Glutamatergic neuron (in vitro differentiated cells): ENCODE results near the gene CTNNBIP1. TPM values are rescaled to one million over a fixed set of nuclear protein-coding genes. Genes with fewer than 3 reads are reported as not detected.
A peak's percentile ranks its signal among the peaks of the same experiment; 100 is the strongest.
"Not testable (repeated sequence)": the region's sequence is repeated elsewhere in the genome, so short reads cannot be mapped to it uniquely, and the experiment has no call there.

ENCODE experiments used
- DNase-seq: peaks from one replicate; pipeline ENCODE4 v3.0.0; 2022
- H3K27ac Mint-ChIP-seq: one replicate; pipeline ENCODE4 v1.8.0; 2020; ENCODE audit warnings: mild to moderate bottlenecking, mixed read lengths, inconsistent platforms; ENCODE audit not compliant: unreplicated experiment
- H3K27me3 Mint-ChIP-seq: one replicate; pipeline ENCODE4 v1.8.0; 2020; ENCODE audit warnings: mild to moderate bottlenecking, moderate library complexity, mixed read lengths, inconsistent platforms; ENCODE audit not compliant: unreplicated experiment
- H3K36me3 Mint-ChIP-seq: one replicate; pipeline ENCODE4 v1.8.0; 2020; ENCODE audit warnings: mild to moderate bottlenecking, mixed read lengths, inconsistent platforms; ENCODE audit not compliant: unreplicated experiment
- H3K4me1 Mint-ChIP-seq: one replicate; pipeline ENCODE4 v1.8.0; 2020; ENCODE audit warnings: mild to moderate bottlenecking, low read depth, mixed read lengths, inconsistent platforms; ENCODE audit not compliant: unreplicated experiment
- H3K4me3 Mint-ChIP-seq: one replicate; pipeline ENCODE4 v1.8.0; 2020; ENCODE audit warnings: mild to moderate bottlenecking, mixed read lengths, inconsistent platforms; ENCODE audit not compliant: unreplicated experiment
- H3K9me3 Mint-ChIP-seq: one replicate; pipeline ENCODE4 v1.8.0; 2020; ENCODE audit warnings: mild to moderate bottlenecking, moderate library complexity, mixed read lengths, inconsistent platforms; ENCODE audit not compliant: unreplicated experiment
- total RNA-seq: library from RNA; stranded (reverse); fragmentation: NEBNext Ultra II Directional; extraction: Animal tissue kit (Norgen Biotek cat#: 25700); gene quantifications from one replicate; pipeline ENCODE4 v1.2.1, GENCODE V29; 2021; ENCODE audit not compliant: unreplicated experiment
- TF ChIP-seq, protein P1 (sequence below): fragments of 200-600 bp; sonication (generic); IDR thresholded peaks from one replicate; pipeline ENCODE4 v1.5.0; 2021; ENCODE audit not compliant: partially characterized antibody, unreplicated experiment

Gene CTNNBIP1
- total RNA-seq, 1 donor from 2014 or later = 50.7 TPM

DNA sequence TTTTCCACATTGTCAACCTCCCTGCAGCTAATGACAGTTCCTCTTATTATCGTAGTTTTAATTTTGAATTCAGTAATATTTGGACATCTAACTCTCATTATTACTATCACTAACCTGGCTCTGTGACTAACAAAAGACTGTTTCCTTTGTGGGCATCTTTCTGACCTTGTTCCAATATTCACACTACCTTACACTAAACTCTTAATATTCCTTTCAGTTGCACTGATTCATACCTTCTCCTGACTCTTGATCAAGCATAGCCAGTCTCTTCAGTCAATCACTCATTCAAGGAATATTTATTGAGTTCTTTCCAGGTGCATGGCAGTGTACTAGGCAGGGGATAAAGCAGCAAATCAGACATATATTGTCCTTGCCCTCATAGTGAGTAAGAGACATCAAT lies 7.8 kb upstream of the CTNNBIP1 start:
- no peaks in the 10 kb centered on the region for H3K36me3 Mint-ChIP-seq
- H3K27ac Mint-ChIP-seq = no peak overlapping the region
- peaks cover 2% of the 10 kb centered on the region for H3K4me1 Mint-ChIP-seq
- TF ChIP-seq, protein P1, sequence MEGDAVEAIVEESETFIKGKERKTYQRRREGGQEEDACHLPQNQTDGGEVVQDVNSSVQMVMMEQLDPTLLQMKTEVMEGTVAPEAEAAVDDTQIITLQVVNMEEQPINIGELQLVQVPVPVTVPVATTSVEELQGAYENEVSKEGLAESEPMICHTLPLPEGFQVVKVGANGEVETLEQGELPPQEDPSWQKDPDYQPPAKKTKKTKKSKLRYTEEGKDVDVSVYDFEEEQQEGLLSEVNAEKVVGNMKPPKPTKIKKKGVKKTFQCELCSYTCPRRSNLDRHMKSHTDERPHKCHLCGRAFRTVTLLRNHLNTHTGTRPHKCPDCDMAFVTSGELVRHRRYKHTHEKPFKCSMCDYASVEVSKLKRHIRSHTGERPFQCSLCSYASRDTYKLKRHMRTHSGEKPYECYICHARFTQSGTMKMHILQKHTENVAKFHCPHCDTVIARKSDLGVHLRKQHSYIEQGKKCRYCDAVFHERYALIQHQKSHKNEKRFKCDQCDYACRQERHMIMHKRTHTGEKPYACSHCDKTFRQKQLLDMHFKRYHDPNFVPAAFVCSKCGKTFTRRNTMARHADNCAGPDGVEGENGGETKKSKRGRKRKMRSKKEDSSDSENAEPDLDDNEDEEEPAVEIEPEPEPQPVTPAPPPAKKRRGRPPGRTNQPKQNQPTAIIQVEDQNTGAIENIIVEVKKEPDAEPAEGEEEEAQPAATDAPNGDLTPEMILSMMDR = no peak
- no peak for DNase-seq
- H3K27me3 Mint-ChIP-seq = no peaks in the 10 kb centered on the region
- H3K9me3 Mint-ChIP-seq = peaks cover 7% of the 10 kb centered on the region
- H3K4me3 Mint-ChIP-seq = no peak overlapping the region

DNA sequence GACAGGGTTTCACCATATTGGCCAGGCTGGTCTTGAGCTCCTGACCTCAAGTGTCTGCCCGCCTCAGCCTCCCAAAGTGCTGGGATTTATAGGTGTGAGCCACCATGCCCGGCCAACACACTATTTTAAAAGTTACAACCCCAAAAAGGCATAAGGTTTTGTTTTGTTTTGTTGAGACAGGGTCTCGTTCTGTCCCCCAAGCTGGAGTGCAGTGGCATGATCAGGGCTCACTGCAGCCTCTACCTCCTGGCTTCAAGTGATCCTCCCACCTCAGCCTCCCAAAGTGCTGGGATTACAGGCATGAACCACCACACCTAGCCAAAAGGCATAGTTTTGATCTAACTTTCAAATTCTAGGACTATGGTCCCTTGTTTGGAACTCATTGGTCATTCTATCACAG lies 7.4 kb upstream of the CTNNBIP1 start:
- H3K27ac Mint-ChIP-seq, H3K36me3 Mint-ChIP-seq, DNase-seq, H3K9me3 Mint-ChIP-seq, H3K4me1 Mint-ChIP-seq, H3K4me3 Mint-ChIP-seq, H3K27me3 Mint-ChIP-seq: not testable (repeated sequence)

DNA sequence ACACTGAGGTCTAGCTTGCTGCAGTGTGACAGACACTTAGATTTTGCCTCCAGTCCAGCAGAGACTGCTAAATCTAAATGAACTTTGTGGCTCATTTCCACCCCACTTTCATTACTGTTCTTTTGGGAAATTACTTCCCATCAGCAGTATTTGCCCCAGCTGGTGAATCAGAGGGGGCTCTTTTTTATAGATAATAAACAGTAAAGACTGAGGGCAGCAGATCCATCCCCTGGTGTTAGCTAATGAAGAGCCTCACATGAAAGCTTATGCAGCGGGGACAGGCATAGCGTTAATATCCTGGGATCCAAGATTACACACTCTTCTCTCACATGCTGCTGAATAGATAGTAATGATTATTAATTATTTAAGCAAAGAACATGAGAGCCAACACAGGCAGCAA lies 6.4 kb upstream of the CTNNBIP1 start:
- no peak overlapping the region for H3K27ac Mint-ChIP-seq
- no peaks in the 10 kb centered on the region for H3K36me3 Mint-ChIP-seq
- no peak overlapping the region for H3K4me3 Mint-ChIP-seq
- TF ChIP-seq, protein P1 = no peak
- H3K4me1 Mint-ChIP-seq = no peaks in the 10 kb centered on the region
- H3K9me3 Mint-ChIP-seq = peaks cover 9% of the 10 kb centered on the region
- DNase-seq = no peak
- H3K27me3 Mint-ChIP-seq = peaks cover 3% of the 10 kb centered on the region

- peaks cover 5% of the 10 kb centered on the region for H3K4me1 Mint-ChIP-seq
- H3K9me3 Mint-ChIP-seq = peaks cover 11% of the 10 kb centered on the region
- H3K27ac Mint-ChIP-seq = no peak overlapping the region
- H3K4me3 Mint-ChIP-seq = no peak overlapping the region
- TF ChIP-seq, protein P1 = no peak
- DNase-seq = no peak
- H3K36me3 Mint-ChIP-seq = no peaks in the 10 kb centered on the region
- peaks cover 3% of the 10 kb centered on the region for H3K27me3 Mint-ChIP-seq
Observed at GRCh38 chr1:9914610-9914937, 4.5 kb upstream of the CTNNBIP1 start.

DNA sequence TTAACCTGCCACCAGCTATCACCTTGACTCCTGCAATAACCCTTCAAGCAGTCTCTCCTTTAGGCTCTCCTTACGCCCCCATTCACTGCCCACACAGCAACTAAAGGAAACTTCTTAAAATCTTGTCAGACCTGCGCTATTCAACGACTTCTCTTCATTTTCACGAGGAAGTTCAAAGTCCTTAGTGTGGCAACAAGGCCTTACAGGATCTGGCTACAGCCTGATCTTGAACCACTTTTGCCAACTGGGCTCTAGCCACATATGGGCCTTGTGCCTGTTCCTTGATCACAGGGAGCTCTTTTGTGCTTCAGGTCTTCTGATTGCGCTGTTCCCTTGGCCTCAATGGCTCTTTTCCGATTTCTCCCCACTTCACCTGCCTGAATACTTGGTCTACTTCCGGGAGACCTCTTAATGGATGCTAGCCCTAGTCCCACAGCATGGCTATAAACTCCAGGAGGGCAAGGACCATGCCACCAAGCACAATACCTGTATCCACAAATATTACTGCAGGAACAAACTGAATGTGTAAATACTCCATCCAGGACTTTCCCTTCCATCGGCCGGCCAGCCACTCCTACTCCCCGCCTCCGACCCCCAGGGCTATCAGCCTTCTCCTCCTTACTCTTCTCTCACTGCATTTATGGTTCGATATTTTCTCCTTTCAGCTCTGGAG lies 2.3 kb upstream of the CTNNBIP1 start:
- TF ChIP-seq, protein P1 = no peak
- peaks cover 12% of the 10 kb centered on the region for H3K4me1 Mint-ChIP-seq

More for the DNA sequence above, 2.3 kb upstream of the CTNNBIP1 start:
- Mint-ChIP-seq H3K9me3 (peaks cover 8% of the 10 kb centered on the region), H3K36me3 (no peaks in the 10 kb centered on the region), H3K27me3 (peaks cover 9% of the 10 kb centered on the region), H3K27ac (no peak overlapping the region), H3K4me3 (peak overlapping the region; percentile 58)
- DNase-seq = no peak
